NOMO-1 treated with DMSO at 0.1 percent for 48 hours (cell line): ENCODE data around the gene SH3GL2.

Experiments used
- DNase-seq: peaks from one replicate; lab custom pipeline; 2025; ENCODE audit not compliant: unreplicated experiment; lab: John Stamatoyannopoulos, UW

SH3GL2 gene

DNA sequence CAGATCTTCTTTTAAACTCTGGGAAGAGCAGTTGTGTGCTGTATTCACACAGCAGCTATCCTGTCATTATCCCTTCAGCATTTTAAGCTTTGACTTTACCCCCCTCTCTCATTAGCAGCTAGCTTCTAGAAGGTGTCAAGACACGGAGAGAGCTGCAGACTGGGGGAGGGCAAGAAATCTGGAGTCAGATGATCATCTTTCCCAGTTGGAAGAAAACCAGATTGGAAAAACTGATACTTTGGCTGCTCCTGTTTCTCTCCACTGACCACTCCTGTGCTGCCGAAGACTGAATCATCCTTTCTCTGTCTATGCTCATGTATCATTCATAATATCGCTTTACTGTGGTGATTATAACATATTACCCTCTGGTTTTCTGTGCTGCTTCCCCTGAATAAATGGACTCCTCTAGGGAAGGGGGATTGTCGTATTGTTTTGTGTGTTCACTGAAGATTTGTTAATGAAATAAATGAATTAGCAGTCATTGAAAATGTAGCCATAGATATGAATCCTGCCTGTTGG, 75.1 kb downstream of the SH3GL2 start:
- no peak for DNase-seq

DNA sequence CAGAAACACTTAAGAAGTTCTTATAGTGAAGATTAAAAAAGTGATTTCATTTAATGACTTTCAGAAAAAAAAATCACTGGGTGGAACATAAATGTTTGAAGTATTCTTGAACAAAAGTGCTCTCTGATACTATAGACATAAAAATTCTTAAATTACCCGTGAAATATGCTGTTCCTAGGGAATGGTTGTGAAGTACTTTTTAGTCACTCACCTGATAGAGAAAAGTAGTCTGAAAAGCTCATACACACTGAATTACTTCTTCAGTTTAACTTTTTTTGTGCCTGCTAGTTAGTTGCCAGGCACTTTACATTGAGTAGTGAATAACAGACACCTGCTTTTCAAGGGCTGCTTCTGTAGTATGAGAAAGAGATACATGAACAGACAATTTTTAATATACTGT, 78.0 kb downstream of the SH3GL2 start:
- DNase-seq = no peak

DNA sequence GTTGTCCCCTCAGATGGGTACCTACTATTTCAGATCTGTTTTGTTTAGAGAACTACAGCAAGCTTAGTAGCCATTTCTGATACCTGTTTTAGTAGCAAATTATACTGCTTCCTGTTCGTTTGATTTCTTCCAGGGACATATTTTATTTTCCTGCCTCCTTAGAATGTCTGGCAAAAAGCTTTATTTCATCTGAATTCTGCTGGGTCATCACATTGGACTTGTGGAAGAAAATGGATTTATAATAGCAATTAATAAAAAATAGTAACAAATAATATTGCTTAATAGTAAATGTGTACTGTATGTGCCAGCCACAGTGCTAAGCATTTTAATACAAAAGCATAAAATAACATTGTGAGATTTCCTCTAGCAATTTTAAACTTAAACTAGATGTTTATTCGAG, 79.4 kb downstream of the SH3GL2 start:
- DNase-seq = no peak

DNA sequence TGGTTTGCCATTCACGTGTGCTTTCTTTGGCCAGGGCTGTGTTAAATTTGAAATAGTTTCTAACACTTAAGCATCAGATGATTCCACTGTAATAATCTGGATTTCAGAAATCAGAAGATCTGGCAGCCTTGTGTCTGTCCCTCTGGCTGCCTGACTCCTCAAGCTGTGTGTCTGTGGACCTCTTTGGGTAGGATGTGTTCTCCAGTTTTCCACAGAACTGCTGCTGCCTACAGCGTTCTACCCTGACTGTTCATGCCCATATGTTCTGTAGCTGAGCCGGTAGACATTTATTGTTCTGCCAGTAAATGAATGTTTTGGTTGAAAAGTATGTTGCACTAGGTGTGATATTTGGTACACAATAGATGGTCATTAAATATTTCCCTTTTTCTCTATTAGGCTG, 81.3 kb downstream of the SH3GL2 start:
- DNase-seq = no peak

DNA sequence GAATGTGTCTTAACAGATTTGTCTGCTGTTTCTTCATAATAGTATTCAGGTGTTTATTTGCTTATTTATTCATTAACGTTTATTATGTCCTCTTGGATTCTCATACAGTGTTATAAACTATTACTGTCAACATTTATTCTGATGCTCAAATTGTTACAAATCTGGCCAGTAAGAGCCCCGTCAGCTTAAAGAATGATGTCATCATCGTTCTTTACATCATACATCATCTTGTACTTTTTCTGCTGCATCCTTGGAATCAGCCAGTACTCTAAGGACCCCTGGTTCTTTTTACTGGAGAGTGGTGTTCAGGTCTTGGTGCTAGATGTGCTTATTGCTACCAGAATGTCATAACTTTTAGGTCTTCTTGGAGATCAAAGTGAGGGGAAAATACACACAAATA, 86.6 kb downstream of the SH3GL2 start:
- no peak for DNase-seq

DNA sequence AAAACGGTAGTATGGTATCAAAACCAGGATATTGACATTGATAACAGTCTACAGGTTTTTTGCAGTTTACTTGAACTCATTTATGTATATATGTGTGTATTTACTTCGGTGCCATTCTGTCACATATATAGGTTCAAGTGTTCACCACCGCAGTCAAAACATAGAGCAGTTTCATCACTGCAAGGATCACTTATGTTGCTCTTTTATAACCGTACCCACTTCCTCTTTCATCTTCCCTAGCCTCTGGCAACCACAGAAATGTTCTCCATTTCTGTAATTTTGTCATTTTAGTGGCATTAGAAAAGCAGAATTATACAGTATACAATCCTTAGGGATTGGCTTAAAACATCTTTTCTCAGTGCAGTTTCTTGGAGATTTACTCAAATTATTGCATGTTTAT, 90.3 kb downstream of the SH3GL2 start:
- peak; percentile 39 for DNase-seq

DNA sequence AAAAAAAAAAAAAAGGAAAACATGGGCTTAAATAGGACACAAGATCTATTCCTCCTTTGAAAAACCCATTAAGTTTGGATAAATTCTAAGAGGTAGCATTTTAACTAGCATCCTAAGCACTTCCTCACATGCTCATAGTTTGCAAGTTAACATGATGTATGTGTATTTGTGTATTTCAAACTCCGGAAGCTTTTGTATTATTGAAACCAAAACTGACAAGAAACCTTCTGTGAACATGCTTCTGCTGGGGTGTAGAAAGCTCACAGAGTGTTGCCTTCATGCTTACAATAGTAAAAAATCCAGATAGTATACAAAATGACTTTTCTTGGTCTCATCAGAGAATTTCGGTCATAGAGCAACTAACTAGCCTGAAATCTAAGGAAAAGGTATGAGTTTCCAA, 103.8 kb downstream of the SH3GL2 start:
- DNase-seq = no peak

DNA sequence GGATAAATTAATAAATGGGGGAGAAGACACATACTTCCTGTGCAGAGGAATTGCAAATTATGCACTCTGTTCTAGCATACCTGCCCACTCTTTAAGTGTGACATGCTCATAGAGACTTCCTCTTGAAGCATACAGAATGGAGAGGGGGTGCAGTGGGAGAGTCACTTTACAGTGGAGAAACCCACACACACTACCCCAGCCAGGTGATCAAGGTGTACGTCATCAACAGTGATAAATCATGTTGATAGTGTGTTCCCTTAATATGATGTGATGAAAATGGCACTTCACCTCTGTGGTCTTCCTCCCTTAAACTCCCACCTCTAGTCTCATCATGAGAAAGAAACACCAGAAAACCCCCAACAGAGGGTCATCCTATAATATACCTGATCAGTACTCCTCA, 110.0 kb downstream of the SH3GL2 start:
- DNase-seq = no peak

DNA sequence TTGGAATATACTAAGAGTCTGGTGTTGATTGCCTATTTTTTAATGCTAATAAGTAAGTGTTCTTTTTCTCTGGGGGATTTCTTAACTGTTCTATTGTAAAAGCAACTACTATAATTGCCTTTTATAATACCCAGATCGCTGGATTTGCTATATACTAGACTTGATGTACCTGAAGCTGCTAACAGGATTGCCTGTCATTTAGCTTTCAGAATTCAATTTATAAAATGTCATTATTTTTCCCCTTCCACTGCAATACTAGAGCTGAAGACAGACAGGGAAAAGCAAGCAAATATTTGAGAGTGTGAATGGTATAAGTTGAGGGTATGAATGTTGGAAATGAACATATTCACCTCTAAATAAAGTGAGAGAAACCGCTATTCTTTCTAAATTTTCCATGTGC, 115.5 kb downstream of the SH3GL2 start:
- no peak for DNase-seq

DNA sequence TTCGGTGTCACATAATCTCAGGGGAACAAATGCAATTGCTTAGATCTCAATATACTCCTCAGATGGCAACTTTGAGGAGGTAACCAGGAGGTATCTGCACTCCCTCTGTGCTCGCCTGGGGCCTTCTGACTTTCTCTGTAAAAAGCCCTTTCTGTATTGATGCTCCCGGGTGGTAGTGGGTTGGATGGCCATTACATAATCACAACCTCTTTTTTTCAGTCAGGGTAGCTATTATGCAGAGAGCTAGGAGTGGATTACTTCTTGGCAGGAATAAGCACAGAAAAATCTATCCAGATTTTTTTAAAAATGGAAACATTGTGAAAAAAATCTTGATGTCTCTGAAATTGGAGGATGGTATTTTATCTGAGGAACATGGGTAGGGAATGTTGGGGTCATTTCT, 116.6 kb downstream of the SH3GL2 start:
- DNase-seq = no peak

DNA sequence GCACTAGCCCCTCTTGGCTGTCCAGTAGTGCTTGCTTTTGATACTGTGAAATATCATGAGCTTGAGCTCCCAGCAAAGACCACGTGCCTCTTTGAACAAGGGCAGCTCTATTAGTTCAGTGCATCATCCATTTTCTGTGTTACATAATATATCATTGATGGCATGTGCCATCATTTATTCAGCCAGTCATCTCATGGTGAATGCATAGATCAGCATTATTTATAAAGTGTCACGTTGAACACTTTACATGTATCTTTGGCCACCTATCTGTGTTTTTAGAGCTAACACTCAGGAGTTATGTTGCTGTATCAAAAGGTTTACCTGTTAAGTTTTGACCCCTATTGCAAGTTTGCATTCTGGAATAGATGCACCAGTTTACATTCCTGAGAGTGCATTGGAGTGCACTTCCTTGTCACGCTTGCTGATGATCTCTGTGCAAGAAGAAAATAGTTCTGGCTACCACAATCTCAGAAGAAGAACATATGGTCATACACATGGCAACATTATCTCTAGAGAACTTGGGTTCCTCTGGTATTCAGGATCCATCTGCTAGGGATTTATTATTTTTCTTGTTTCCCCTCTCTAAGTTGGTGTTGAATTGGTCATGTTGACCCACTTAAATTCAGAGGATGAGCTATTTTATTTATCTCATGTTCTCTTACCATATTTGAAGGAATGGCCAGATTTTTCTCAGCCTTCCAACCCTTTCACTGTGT, 120.9 kb downstream of the SH3GL2 start:
- DNase-seq = no peak

DNA sequence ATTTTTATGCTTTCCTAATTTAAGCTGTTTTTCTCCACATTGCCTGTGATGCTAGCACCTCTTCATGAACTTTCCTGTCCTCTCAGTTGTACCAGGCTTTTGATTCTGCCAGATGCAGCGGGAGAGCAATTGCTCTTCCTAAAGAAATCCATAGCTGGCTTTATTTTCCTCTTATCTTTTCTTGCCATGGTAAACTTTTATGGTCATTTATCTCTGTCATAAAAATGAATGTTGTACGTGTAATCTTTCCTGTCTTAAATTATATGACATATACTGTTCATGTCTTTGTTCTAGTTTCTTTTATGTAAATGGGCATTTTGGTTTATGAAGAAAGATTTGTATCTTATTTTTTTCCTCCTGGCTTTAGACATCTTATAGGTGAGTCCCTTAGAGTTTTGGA, 127.5 kb downstream of the SH3GL2 start:
- DNase-seq = no peak

DNA sequence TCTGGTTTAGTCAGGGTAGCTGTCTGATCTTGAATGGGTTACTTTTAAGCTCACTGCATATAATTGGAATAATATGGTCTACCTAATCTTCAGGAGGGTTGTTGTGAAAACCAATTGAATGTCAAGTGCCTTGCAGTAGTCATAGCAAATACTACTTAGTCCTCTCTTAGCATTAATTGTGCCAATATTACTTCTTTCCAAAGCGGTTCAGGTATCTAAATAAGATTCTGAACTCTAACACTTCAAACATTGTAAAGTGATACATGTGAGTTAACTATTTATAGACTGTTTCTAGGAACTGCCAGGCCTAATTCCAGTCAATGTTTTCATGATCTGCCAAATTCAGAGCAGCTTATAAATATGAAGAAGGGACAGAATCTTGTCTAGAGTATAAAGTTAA, 140.2 kb downstream of the SH3GL2 start:
- no peak for DNase-seq

DNA sequence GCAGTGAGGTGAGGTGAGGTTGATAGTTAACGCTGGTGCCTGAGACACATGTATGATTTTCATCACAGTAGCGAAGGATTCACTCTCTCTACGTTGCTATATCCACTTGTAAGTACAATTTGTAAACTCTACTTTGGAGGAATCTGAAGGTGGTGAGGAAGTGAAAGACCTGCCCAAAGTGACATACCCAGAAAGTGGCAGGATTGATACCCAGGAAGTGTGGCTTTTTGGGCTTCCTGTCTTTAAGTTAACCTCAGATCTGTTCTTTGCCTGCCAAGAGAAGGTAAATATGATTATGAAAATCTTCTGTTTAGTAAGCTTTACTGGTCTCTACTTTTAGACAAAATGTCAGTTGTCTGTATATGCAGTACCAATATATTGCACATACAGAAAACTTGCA, 143.1 kb downstream of the SH3GL2 start:
- DNase-seq = no peak

DNA sequence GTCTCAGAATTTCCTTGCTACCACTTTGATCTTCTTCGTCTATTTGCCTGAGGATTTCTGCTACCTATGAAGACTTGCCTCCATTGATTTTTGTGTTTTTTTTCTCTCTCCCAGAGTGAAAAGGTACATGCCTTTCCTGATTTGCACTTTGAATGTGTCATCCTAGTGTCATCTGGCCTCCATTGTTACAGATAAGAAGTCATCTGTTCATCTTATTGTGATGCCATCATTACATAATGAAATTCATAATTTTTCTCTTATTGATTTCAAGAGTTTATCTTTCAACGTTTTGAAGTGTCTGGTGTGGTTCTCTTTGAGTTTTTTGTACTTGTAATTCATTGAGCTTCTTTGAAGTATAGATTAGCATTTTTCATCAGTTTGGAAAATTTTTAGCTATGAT, 144.8 kb downstream of the SH3GL2 start:
- no peak for DNase-seq

DNA sequence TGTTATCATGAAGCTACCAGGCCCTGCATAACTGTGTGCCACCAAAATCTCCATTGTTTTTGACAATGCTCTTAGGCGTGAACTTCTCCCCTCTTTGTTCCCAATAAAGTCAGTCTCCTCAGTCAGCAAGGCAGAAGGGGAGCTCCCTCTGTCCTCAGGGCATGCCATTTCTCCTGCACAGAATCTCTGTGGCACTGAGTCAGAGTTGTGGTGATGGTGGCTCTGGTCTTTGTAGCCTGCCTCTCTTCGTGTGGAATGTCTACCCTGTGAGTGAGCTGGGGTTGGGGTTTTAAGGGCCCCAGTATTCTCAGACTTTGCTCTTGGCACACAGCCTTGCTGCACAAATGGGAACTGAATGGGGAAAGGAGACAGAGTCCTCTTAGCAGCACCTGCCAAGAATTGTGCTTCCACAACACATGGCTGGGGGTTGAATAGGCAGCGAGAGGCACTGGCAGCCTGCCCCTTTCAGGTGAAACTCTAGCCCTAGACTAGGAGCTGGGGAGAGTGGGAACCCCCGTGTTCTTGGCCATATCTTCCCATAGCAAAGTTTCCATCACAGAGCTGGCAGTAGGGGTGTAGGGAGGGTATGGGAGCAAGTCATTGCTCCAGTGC, 146.6 kb downstream of the SH3GL2 start:
- no peak for DNase-seq

DNA sequence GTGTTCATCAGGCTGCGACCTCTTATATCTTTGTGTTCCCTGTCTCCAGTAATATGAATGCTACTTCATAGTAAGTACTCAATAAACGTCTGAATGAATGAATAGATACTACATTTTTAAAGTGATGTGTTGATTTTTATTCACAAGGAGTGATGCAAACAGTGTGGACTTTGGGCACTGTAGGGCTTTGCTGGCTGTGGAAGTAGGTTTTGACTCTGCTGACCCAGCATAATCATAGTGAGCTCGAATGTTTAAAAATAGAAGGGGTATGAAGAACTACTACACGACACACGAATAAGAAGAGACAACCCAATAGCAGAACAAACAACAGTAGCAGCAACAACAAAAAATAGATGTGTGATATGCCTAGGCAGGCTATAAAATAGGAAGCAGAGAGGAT, 147.4 kb downstream of the SH3GL2 start:
- DNase-seq = no peak

DNA sequence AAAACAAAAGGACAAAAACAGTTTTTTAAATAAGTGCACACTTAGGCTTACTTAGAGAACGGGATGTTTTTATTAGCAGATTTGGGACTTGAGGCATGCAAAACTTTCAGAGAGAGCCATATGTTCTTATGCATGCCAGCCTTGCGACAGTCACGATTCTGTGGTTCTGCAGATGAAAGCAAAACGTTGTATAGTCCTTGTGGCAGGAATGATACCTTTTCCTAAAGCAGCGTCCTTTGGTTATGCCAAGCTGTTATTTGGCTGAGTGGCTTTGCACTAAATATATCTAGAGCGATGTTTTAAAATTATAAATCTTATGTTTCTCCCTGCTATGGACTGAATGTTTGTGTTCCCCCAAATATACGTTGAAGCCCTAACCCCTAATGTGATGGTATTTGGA, 152.0 kb downstream of the SH3GL2 start:
- no peak for DNase-seq

DNA sequence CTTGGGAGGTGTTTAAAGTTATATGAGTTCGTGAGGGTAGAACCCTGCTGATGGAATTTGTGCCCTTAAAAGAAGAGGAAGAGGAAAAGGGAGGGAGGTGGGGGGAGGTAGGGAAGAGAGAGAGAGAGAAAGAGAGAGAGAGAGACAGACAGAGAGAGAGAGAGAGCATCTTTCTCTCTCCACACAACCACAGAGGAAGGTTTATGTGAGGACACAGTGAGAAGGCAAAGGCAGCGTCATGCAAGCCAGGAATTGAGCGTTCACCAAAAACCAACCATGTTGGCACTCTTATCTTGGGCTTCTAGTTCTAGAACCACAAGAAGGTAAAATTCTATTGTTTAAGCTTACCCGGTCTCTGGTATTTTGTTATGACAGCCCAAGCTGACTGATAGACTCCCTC, 152.4 kb downstream of the SH3GL2 start:
- DNase-seq = no peak

DNA sequence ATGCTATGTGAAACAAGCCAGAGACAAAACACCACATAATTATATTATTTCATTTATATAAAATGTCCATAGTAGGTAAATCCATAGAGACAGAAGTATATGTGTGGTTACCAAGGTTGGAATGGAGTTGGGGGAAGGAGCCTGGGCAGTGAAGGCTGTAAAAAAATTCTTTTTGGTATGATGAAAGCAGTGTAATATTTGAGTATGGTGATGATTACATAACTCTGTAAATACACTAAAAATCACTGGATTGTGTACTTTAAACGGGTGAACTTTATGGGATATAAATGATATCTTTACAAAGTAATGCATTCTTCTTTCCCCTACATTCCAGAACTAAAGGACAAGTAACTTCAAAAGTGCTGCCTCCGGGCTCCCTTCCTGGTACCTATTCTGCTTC, 155.8 kb downstream of the SH3GL2 start:
- no peak for DNase-seq

DNA sequence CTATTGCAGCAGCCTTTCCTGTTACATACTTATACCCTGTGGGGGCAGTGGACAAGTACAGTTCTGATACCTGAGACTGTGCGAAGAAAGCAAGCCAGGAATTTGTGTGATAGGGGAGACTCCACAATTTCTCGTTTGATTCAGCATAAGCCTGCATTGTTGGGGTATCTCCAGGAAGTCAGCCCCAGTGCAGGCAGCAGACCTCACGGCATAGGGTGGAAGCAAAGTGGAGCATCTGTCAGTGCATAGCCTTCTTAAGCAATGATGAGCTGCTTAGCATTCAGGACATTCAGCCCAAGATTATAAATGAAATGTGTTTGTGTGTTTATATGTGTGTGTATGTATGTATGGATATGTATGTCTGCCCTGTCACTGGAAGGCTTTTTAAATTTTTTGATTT, 157.0 kb downstream of the SH3GL2 start:
- no peak for DNase-seq

DNA sequence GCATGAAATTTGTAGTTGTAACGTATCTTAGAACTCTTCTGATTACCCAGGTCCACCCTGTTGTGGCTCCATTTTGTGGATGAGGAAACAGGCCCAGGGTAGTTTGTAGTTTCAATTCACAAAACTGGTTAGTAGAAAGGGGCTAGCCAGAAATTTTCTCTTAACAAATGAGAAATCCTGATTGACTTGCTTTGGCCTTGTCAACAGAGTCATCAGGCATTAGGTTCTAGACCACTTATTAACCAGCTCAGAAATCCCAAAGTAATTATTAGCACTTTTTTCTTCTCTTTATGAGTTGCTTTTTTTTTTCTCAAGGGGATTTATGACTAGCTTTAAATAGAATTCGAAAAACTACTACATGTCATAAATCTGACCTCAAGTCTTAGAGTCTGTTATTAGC, 160.2 kb downstream of the SH3GL2 start:
- DNase-seq = no peak

DNA sequence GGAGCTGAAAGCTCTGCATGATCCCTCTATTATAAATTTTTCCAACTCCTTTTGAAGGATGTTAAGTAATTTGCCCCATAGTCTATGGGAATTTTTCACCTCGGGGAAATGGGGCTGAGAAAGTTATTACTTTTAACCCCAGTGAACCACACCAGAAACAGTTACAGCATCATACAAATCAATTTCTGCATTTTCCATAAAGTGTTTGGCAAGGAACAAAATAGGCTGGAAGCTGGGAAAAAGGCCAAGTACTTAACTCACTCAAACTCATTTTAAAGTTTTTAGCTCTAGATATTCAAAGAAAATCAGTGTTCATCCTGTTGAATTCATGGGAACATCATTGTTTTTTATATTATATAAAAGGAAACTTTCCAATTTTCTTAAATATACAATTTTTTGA, 160.9 kb downstream of the SH3GL2 start:
- DNase-seq = no peak
